Stimulated activated CD8-positive, alpha-beta memory T cell treated with anti-CD3 and anti-CD28 coated beads, Interleukin-4, amount 100 ng/mL, for 4 hours (primary cell): ENCODE results near the gene CEND1.
A peak's percentile ranks its signal among the peaks of the same experiment; 100 is the strongest.

Source experiments
- DNase-seq, 2 donors: peaks; one replicate each; pipeline ENCODE4 v3.0.0-alpha.2; 2020; ENCODE audit warnings: low read depth in 2 of 2, low spot score in 1 of 2

The CEND1 gene

GRCh38 chr11:813072-813455 lies 23.2 kb upstream of the CEND1 start:
- no peak for DNase-seq

GRCh38 chr11:812390-812789 lies 22.5 kb upstream of the CEND1 start:
- no peak for DNase-seq

- DNase-seq = no peak
Observed at GRCh38 chr11:811446-812245, 21.8 kb upstream of the CEND1 start.

- no peak for DNase-seq
Observed at GRCh38 chr11:810040-810567, 20.2 kb upstream of the CEND1 start.

GRCh38 chr11:809287-810039 lies 19.6 kb upstream of the CEND1 start, which contains the start of gene RPLP2:
Gene RPLP2 (plus strand): TSS chr11:809967. CDS start chr11:810235, 268 bp downstream.
- DNase-seq = peak; percentile 96

- DNase-seq = no peak
Observed at GRCh38 chr11:808427-809286, 18.8 kb upstream of the CEND1 start.

GRCh38 chr11:804599-804964 lies 14.7 kb upstream of the CEND1 start:
- DNase-seq = no peak

GRCh38 chr11:803770-804598 lies 14.1 kb upstream of the CEND1 start:
- DNase-seq = no peak

GRCh38 chr11:803467-803742 lies 13.5 kb upstream of the CEND1 start:
- no peak for DNase-seq

GRCh38 chr11:802693-803466 lies 13.0 kb upstream of the CEND1 start:
- no peak for DNase-seq

- DNase-seq = no peak
Observed at GRCh38 chr11:802018-802617, 12.2 kb upstream of the CEND1 start.

- DNase-seq = no peak
Observed at GRCh38 chr11:801097-801780, 11.3 kb upstream of the CEND1 start.

GRCh38 chr11:800473-800872 lies 10.6 kb upstream of the CEND1 start:
- no peak for DNase-seq

GRCh38 chr11:799641-800316 lies 9.9 kb upstream of the CEND1 start:
- no peak for DNase-seq

- peak; percentile 59 to 63 for DNase-seq
Observed at GRCh38 chr11:798093-798713, 8.3 kb upstream of the CEND1 start, which contains the start of gene SLC25A22. Gene SLC25A22 (minus strand): TSS chr11:798281. CDS start chr11:795006, 3,275 bp downstream.

GRCh38 chr11:797296-798092 lies 7.6 kb upstream of the CEND1 start:
- peak; percentile 33 to 63 for DNase-seq
